ENCODE measurements around the gene POLR3E.

Gene POLR3E

GRCh38 chr16:22292320-22292719, 4.9 kb upstream of the POLR3E start:
- Histone ChIP-seq H3K4me1 (ENCODE audit: insufficient read depth, low read length) (peaks cover 14% of the 10 kb centered on the region; the same call in 1 of the 2 replicates), H2AFZ (ENCODE audit: low read depth, low read length) (no peak overlapping the region), H3K9ac (ENCODE audit: low read depth, low read length) (no peak overlapping the region), H3K79me2 (ENCODE audit: insufficient read depth, low read length) (peaks cover under 1% of the 10 kb centered on the region), H3K36me3 (ENCODE audit: insufficient read depth, low read length) (no peaks in the 10 kb centered on the region), H3K9me3 (ENCODE audit: insufficient read depth, low read length, severe bottlenecking) (no peaks in the 10 kb centered on the region), H3K4me3 (ENCODE audit: low read depth in 1 of 2, low read length in 2 of 2) (no peak overlapping the region), H3K27ac (ENCODE audit: low read length) (no peak overlapping the region), H4K20me1 (ENCODE audit: insufficient read depth, low read length) (no peaks in the 10 kb centered on the region), H3K4me2 (ENCODE audit: insufficient read depth, low read length) (no peak overlapping the region), H3K27me3 (ENCODE audit: insufficient read depth, low read length, poor library complexity) (no peaks in the 10 kb centered on the region)
- ATAC-seq (ENCODE audit: insufficient read depth, low read depth), result no peak
- DNase-seq, result no peak
- TF ChIP-seq EZH2 (IDR thresholded peaks at IDR 0.05; ENCODE audit: borderline replicate concordance, low read depth, low read length, severe bottlenecking) (no peak), CTCF (IDR thresholded peaks at IDR 0.05; ENCODE audit: borderline replicate concordance, extremely low read depth, low read length, poor library complexity, severe bottlenecking) (no peak)

GRCh38 chr16:22293137-22294106, 3.8 kb upstream of the POLR3E start:
- no peak overlapping the region for H2AFZ ChIP-seq (ENCODE audit: low read depth, low read length)
- H3K27me3 ChIP-seq (ENCODE audit: insufficient read depth, low read length, poor library complexity), result no peaks in the 10 kb centered on the region
- H3K4me1 ChIP-seq (ENCODE audit: insufficient read depth, low read length), result peaks cover 18% of the 10 kb centered on the region; the same call in 1 of the 2 replicates
- no peak for ATAC-seq (ENCODE audit: insufficient read depth, low read depth)
- no peak for DNase-seq
- TF ChIP-seq CTCF (IDR thresholded peaks at IDR 0.05; ENCODE audit: borderline replicate concordance, extremely low read depth, low read length, poor library complexity, severe bottlenecking) (no peak), EZH2 (IDR thresholded peaks at IDR 0.05; ENCODE audit: borderline replicate concordance, low read depth, low read length, severe bottlenecking) (no peak)
- H3K9me3 ChIP-seq (ENCODE audit: insufficient read depth, low read length, severe bottlenecking), result no peaks in the 10 kb centered on the region
- peaks cover 10% of the 10 kb centered on the region; the same call in 1 of the 2 replicates for H4K20me1 ChIP-seq (ENCODE audit: insufficient read depth, low read length)
- H3K27ac ChIP-seq (ENCODE audit: low read length), result no peak overlapping the region
- H3K9ac ChIP-seq (ENCODE audit: low read depth, low read length), result no peak overlapping the region
- no peaks in the 10 kb centered on the region for H3K36me3 ChIP-seq (ENCODE audit: insufficient read depth, low read length)
- H3K4me3 ChIP-seq (ENCODE audit: low read depth in 1 of 2, low read length in 2 of 2), result no peak overlapping the region
- H3K79me2 ChIP-seq (ENCODE audit: insufficient read depth, low read length), result peaks cover 12% of the 10 kb centered on the region
- H3K4me2 ChIP-seq (ENCODE audit: insufficient read depth, low read length), result no peak overlapping the region

GRCh38 chr16:22296225-22297113, 740 bp upstream of the POLR3E start:
- peak overlapping the region; percentile 76 for H2AFZ ChIP-seq (ENCODE audit: low read depth, low read length)
- peak overlapping the region; percentile 41; the same call in 1 of the 2 replicates for H3K27ac ChIP-seq (ENCODE audit: low read length)
- ATAC-seq (ENCODE audit: insufficient read depth, low read depth), result no peak
- H3K4me2 ChIP-seq (ENCODE audit: insufficient read depth, low read length), result peak overlapping the region; percentile 71
- H4K20me1 ChIP-seq (ENCODE audit: insufficient read depth, low read length), result peaks cover 34% of the 10 kb centered on the region
- H3K36me3 ChIP-seq (ENCODE audit: insufficient read depth, low read length), result peaks cover 15% of the 10 kb centered on the region; the same call in 1 of the 2 replicates
- H3K9ac ChIP-seq (ENCODE audit: low read depth, low read length), result peak overlapping the region; percentile 53
- no peak for DNase-seq
- H3K4me1 ChIP-seq (ENCODE audit: insufficient read depth, low read length), result peaks cover 35% of the 10 kb centered on the region
- H3K79me2 ChIP-seq (ENCODE audit: insufficient read depth, low read length), result peaks cover 42% of the 10 kb centered on the region
- no peaks in the 10 kb centered on the region for H3K27me3 ChIP-seq (ENCODE audit: insufficient read depth, low read length, poor library complexity)
- no peaks in the 10 kb centered on the region for H3K9me3 ChIP-seq (ENCODE audit: insufficient read depth, low read length, severe bottlenecking)
- TF ChIP-seq CTCF (IDR thresholded peaks at IDR 0.05; ENCODE audit: borderline replicate concordance, extremely low read depth, low read length, poor library complexity, severe bottlenecking), result no peak
- no peak for TF ChIP-seq EZH2 (IDR thresholded peaks at IDR 0.05; ENCODE audit: borderline replicate concordance, low read depth, low read length, severe bottlenecking)
- peak overlapping the region; percentile 67 to 73; a peak in 3 of 4 replicates for H3K4me3 ChIP-seq (ENCODE audit: low read depth in 1 of 2, low read length in 2 of 2)

Measured in DND-41 (cell line).